Measurements from ENCODE around the gene PHAF1.

PHAF1 gene

GRCh38 chr16:67191995-67192681, 82.4 kb downstream of the PHAF1 start, which contains the start of gene E2F4:
Gene E2F4 (plus strand): TSS chr16:67192155. CDS start chr16:67192228, 73 bp downstream.
- H3K4me3 ChIP-seq (ENCODE audit: low read length): peak within 1 kb of the TSS; percentile 77
- TF ChIP-seq CTCF (conservative IDR thresholded peaks at IDR 0.05; ENCODE audit: low read depth, low read length): no peak
- peak; percentile 70 for DNase-seq (ENCODE audit: low read depth)

GRCh38 chr16:67192781-67193361, 83.1 kb downstream of the PHAF1 start:
- TF ChIP-seq CTCF (conservative IDR thresholded peaks at IDR 0.05; ENCODE audit: low read depth, low read length): no peak
- DNase-seq (ENCODE audit: low read depth): no peak
- peak overlapping the region; percentile 77 for H3K4me3 ChIP-seq (ENCODE audit: low read length)

DNA sequence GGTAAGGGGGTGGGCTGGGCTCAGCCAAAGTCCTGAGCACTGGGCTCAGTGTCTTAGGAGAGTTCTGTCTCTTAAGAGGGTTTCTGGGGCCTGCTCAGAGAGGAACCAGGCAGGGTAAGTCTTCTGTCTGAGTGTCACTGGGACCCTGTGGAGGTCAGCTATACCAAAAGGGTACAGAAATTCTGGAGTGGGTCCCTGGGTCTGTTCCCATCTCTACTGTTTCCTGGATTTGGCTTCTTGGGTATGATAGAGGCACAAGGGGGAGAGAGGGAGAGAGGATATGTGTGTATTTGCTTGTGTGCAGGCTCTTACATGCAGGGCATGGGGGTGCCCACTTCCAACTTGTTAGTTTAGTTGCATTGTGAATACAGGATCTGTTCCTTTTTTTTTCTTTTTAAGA, 83.8 kb downstream of the PHAF1 start:
- DNase-seq (ENCODE audit: low read depth): no peak
- H3K4me3 ChIP-seq (ENCODE audit: low read length): peak overlapping the region; percentile 77
- TF ChIP-seq CTCF (conservative IDR thresholded peaks at IDR 0.05; ENCODE audit: low read depth, low read length): no peak

- DNase-seq (ENCODE audit: low read depth): no peak
- no peak overlapping the region for H3K4me3 ChIP-seq (ENCODE audit: low read length)
- no peak for TF ChIP-seq CTCF (conservative IDR thresholded peaks at IDR 0.05; ENCODE audit: low read depth, low read length)
Measured at GRCh38 chr16:67194260-67194659, 84.5 kb downstream of the PHAF1 start.

DNA sequence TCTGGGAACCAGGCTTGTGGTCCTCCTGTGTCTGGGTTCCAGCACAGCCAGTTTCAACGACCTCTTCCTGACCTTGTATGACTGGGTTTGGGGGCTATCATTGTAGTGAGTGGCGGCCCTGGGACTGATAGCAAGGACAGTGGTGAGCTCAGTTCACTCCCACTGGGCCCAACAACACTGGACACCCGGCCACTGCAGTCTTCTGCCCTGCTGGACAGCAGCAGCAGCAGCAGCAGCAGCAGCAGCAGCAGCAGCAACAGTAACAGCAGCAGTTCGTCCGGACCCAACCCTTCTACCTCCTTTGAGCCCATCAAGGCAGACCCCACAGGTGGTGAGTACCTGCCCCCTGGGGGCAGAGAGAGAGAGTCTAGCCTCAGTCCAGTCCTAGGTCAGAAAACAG, 85.9 kb downstream of the PHAF1 start:
- no peak for DNase-seq (ENCODE audit: low read depth)
- H3K4me3 ChIP-seq (ENCODE audit: low read length): no peak overlapping the region
- TF ChIP-seq CTCF (conservative IDR thresholded peaks at IDR 0.05; ENCODE audit: low read depth, low read length): no peak

GRCh38 chr16:67196881-67197280, 87.1 kb downstream of the PHAF1 start:
- no peak for DNase-seq (ENCODE audit: low read depth)
- H3K4me3 ChIP-seq (ENCODE audit: low read length): no peak overlapping the region
- no peak for TF ChIP-seq CTCF (conservative IDR thresholded peaks at IDR 0.05; ENCODE audit: low read depth, low read length)

DNA sequence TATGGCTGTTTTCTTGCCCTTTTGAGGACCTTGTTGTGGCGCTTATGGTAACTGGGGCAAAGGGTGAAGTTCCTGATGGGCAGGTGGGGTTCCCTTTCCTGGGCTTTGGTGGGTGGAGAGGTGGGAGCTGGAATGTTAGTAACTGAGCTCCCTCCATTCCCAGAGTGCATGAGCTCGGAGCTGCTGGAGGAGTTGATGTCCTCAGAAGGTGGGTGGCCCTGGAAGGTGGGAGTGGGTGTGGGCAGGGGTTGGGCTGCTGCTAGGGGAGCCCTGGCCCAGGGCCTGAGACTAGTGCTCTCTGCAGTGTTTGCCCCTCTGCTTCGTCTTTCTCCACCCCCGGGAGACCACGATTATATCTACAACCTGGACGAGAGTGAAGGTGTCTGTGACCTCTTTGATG, 88.0 kb downstream of the PHAF1 start:
- no peak for DNase-seq (ENCODE audit: low read depth)
- no peak overlapping the region for H3K4me3 ChIP-seq (ENCODE audit: low read length)
- TF ChIP-seq CTCF (conservative IDR thresholded peaks at IDR 0.05; ENCODE audit: low read depth, low read length): no peak

Data from retinal pigment epithelial cell (primary cell).